Spleen (tissue), 11 donors: ENCODE measurements around the gene NPHS1. TPM values are rescaled to one million over a fixed set of nuclear protein-coding genes. Genes with fewer than 3 reads are reported as not detected.

Experiments
- DNase-seq: peaks from one replicate; pipeline ENCODE4 v3.0.0-alpha.2; 2020
- H3K27ac ChIP-seq, 8 donors: fragments of 200-600 bp; sonication (generic) in 7 of 8; 1 replicate in 4 of 8; 2 replicates in 4 of 8; pipeline versions ENCODE4 v1.5.0 to v1.8.0; 2016 to 2021; ENCODE audit warnings: inconsistent platforms in 4 of 8, mild to moderate bottlenecking in 4 of 8, moderate library complexity in 1 of 8
- H3K27me3 ChIP-seq, 7 donors: fragments of 200-600 bp; sonication (generic) in 6 of 7; replicated peaks in 1 of 7; 1 replicate in 4 of 7; 2 replicates in 3 of 7; pipeline versions ENCODE4 v1.5.0 to v1.8.0; 2016 to 2021; ENCODE audit warnings: inconsistent platforms in 3 of 7, mild to moderate bottlenecking in 1 of 7
- H3K36me3 ChIP-seq, 6 donors: fragments of 200-600 bp; sonication (generic) in 5 of 6; 1 replicate in 4 of 6; 2 replicates in 2 of 6; pipeline versions ENCODE4 v1.5.0 to v1.8.0; 2016 to 2021; ENCODE audit warnings: inconsistent platforms in 2 of 6
- H3K4me1 ChIP-seq, 6 donors: fragments of 200-600 bp; sonication (generic) in 5 of 6; 1 replicate in 3 of 6; 2 replicates in 3 of 6; pipeline versions ENCODE4 v1.5.0 to v1.8.0; 2016 to 2021; ENCODE audit warnings: inconsistent platforms in 3 of 6
- H3K4me3 ChIP-seq, 8 donors: fragments of 200-600 bp; sonication (generic) in 7 of 8; 1 replicate in 4 of 8; 2 replicates in 4 of 8; pipeline versions ENCODE4 v1.5.0 to v1.8.0; 2016 to 2021; ENCODE audit warnings: inconsistent platforms in 4 of 8, mild to moderate bottlenecking in 4 of 8, moderate library complexity in 2 of 8
- H3K9me3 ChIP-seq, 8 donors: fragments of 200-600 bp; sonication (generic) in 7 of 8; 1 replicate in 4 of 8; 2 replicates in 4 of 8; pipeline versions ENCODE4 v1.5.0 to v1.8.0; 2016 to 2021; ENCODE audit warnings: inconsistent platforms in 4 of 8
- CTCF ChIP-seq, 11 experiments: fragments of 200-600 bp in 7 of 11; fragments of 450-650 bp in 4 of 11; sonication (generic) in 4 of 11; IDR thresholded peaks in 8 of 11; conservative IDR thresholded peaks in 3 of 11; 1 replicate in 7 of 11; 2 replicates in 4 of 11; pipeline versions ENCODE4 v1.4.0 to v1.8.0; 2016 to 2021; ENCODE audit warnings: antibody characterized with exemption in 11 of 11, inconsistent platforms in 4 of 11, mild to moderate bottlenecking in 1 of 11
- POLR2A ChIP-seq, 3 donors: fragments of 450-650 bp; IDR thresholded peaks; one replicate each; pipeline ENCODE4 v1.5.1; 2017; ENCODE audit warnings: antibody characterized with exemption in 3 of 3, mild to moderate bottlenecking in 1 of 3
- POLR2AphosphoS5 ChIP-seq, 3 donors: sonication (generic); formaldehyde crosslinking; IDR thresholded peaks; one replicate each; pipeline ENCODE4 v1.5.1; 2017; ENCODE audit warnings: antibody characterized with exemption in 3 of 3
- WGBS, 5 donors: extraction: QIAGEN DNeasy Blood & Tissue Kit in 3 of 5; methylation state at CpG; one replicate each; pipeline versions ENCODE4 v1.1.5 to v1.1.7; 2013 to 2018; 5-methylcytosine and 5-hydroxymethylcytosine counted together
- intact Hi-C: fragments of 100-400 bp; cut with DNase I; formaldehyde crosslinking; loops from one replicate; pipeline ENCODE4 v1.15.0; 2023; ENCODE audit warnings: low total_unique reads
- polyA plus RNA-seq, 3 donors: library from polyadenylated mRNA; stranded (reverse); fragments of 200-250 nt; gene quantifications; one replicate each; pipeline ENCODE4 v1.2.1, GENCODE V29; 2013
- total RNA-seq, 7 donors: library from RNA; depleted of rRNA in 3 of 7; stranded (reverse); fragments of >200 nt in 3 of 7; fragmentation: NEBNext Ultra II Directional in 4 of 7; extraction: Animal tissue kit (Norgen Biotek cat#: 25700) in 4 of 7; gene quantifications; one replicate each; pipeline versions ENCODE4 v1.1.0 to v1.2.1, GENCODE V29; 2016 to 2021
- donor health status: healthy with polysubstance abuse.
- donor health status: DM: no; HTN: no; CAD: no; lungs with moderate emphysema.
- donor health status: DM: no; HTN: no; CAD: no.
- donor health status: Bipolar disorder and iron deficiency.
- donor health status: healthy.
- donor health status: DM: no; HTN: no; CAD: no.
- donor health status: DM: yes; HTN: yes; CAD: no.

The NPHS1 gene
- total and polyA plus RNA-seq, 10 donors = 0.10 to 0.60 (median 0.20) TPM; not detected in 5

- Histone ChIP-seq H3K36me3 (peaks cover 0 to 41% (median 31%) of the 10 kb centered on the region in 6 donors), H3K4me1 (peaks cover 27 to 79% (median 65%) of the 10 kb centered on the region in 6 donors), H3K27ac (peak overlapping the region; percentile 86 to 99 (median 96)), H3K27me3 (no peaks in the 10 kb centered on the region), H3K9me3 (no peaks in the 10 kb centered on the region), H3K4me3 (peak overlapping the region; percentile 59 to 89 (median 81))
- no peak for TF ChIP-seq CTCF (IDR thresholded peaks at IDR 0.05 in 8 of 11, conservative IDR thresholded peaks at IDR 0.05 in 3 of 11)
- peak; percentile 86 to 92 (median 86) for TF ChIP-seq POLR2AphosphoS5 (IDR thresholded peaks at IDR 0.05)
- TF ChIP-seq POLR2A (IDR thresholded peaks at IDR 0.05) = no peak
- intact Hi-C loops = no loop called here
- peak; percentile 97 for DNase-seq
- 0 to 1% (median 1%) methylated on average over 29 to 41 of the region's 43 CpGs for WGBS, 5 donors
Observed at GRCh38 chr19:35899547-35900214, 47.4 kb upstream of the NPHS1 start.

GRCh38 chr19:35898499-35898809 is 46.1 kb upstream of the NPHS1 start:
- TF ChIP-seq POLR2AphosphoS5 (IDR thresholded peaks at IDR 0.05) (no peak), CTCF (IDR thresholded peaks at IDR 0.05 in 8 of 11, conservative IDR thresholded peaks at IDR 0.05 in 3 of 11) (no peak), POLR2A (IDR thresholded peaks at IDR 0.05) (no peak)
- Histone ChIP-seq H3K4me1 (peaks cover 27 to 67% (median 54%) of the 10 kb centered on the region in 6 donors), H3K27ac (peak overlapping the region; percentile 86 to 99 (median 96)), H3K27me3 (no peaks in the 10 kb centered on the region), H3K4me3 (peak overlapping the region; percentile 59 to 89 (median 81)), H3K36me3 (peaks cover 0 to 48% (median 43%) of the 10 kb centered on the region in 6 donors), H3K9me3 (no peaks in the 10 kb centered on the region)
- intact Hi-C loops = no loop called here
- 3 to 14% (median 12%) methylated on average over 14 to 17 of the region's 17 CpGs for WGBS, 5 donors
- no peak for DNase-seq

- H3K4me1 ChIP-seq = peaks cover 23 to 65% (median 48%) of the 10 kb centered on the region in 6 donors
- intact Hi-C loops = no loop called here
- H3K36me3 ChIP-seq = peaks cover 0 to 54% (median 49%) of the 10 kb centered on the region in 6 donors
Observed at GRCh38 chr19:35897706-35898451, 45.6 kb upstream of the NPHS1 start.

More at GRCh38 chr19:35897706-35898451, 45.6 kb upstream of the NPHS1 start:
- no peaks in the 10 kb centered on the region for H3K27me3 ChIP-seq
- no peaks in the 10 kb centered on the region for H3K9me3 ChIP-seq
- peak overlapping the region; percentile 59 to 89 (median 81) for H3K4me3 ChIP-seq
- TF ChIP-seq POLR2A (IDR thresholded peaks at IDR 0.05) (no peak), POLR2AphosphoS5 (IDR thresholded peaks at IDR 0.05) (no peak), CTCF (IDR thresholded peaks at IDR 0.05 in 8 of 11, conservative IDR thresholded peaks at IDR 0.05 in 3 of 11) (no peak)
- peak overlapping the region; percentile 86 to 99 (median 96) for H3K27ac ChIP-seq
- 83 to 94% (median 89%) methylated on average over 13 of the region's 13 CpGs for WGBS, 5 donors
- DNase-seq = peak; percentile 79
